GM18517 (cell line): ENCODE measurements around the gene AIG1.

Source experiments
- ATAC-seq: cut with Tn5 transposase; IDR thresholded peaks from one replicate; pipeline ENCODE4 v1.9.1; 2021; ENCODE audit warnings: mild to moderate bottlenecking, moderate library complexity; ENCODE audit not compliant: unreplicated experiment

Gene AIG1

DNA sequence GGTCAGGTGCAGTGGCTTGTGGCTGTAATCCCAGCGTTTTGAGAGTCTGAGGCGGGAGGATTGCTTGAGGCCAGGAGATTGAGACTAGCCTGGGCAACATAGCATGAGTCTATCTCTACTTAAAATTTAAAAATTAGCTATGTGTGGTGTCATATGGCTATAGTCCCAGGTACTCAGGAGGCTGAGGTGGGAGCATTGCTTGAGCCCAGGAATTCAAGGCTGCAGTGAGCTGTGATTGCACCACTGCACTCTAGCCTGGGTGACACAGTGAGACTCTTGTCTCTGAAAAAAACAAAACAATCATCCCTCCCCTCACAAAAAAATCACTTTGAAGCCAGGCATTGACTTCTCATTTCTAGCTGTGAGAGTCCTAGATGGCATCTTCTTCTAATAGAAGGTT, 32.1 kb downstream of the AIG1 start:
- ATAC-seq: no peak

DNA sequence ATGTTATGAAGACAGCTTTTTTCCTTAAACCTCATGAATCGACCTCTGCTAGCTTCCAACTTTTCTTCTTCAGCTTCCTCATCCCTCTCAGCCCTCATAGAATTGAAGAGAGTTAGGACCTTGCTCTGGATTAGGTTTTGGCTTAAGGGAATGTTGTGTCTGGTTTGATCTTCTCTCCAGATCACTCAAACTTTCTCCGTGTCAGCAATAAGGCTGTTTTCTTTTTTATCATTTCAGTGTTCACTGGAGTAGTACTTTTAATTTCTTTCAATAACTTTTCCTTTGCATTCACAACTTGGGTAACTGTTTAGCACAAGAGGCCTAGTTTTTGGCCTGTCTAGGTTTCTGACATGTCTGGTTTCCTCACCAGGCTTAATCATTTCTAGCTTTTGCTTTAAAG, 32.6 kb downstream of the AIG1 start:
- no peak for ATAC-seq

DNA sequence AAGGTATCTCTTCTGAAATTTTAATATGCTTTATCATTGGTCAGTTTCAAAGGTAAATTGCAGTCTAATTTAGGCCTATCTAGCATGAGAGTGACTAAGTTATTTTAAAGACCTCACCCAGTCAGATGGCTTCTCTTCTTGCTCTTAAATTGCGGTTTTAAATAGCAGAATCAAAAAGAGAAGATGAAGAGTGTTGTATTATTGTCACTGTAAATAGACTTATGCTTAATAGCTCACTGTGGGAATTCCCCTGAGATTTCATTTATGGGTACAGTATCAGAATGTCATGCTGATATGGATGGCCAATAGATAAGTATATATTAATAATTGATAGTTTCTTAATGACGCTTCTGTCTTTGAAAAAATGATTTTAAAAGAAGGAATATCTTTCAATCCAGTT, 35.7 kb downstream of the AIG1 start:
- no peak for ATAC-seq

DNA sequence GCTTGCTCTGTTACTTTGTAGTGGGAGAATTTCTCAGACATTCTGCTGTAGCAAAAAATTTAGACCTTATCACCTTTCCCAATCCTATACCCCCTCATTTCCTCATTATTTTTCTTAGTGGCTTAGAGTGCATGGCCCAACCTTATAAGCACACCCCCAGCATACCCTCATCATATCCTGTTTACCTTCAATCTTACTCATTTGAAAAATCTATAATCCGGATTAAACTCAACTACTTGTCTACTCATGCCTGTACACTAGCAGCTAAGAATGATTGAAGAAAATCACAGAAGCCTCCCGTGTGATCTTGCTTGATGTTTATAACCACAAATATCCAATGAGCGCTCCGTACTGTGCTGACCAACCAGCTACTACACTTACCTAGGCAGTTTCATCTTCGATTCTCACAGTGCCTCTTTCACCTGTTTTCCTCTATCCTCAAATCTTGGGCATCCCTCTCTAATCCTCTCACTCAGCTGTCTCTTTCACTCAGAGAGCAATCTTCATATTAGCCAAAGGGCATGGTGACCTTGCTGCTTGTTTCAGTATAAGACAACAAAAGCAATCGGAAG, 36.6 kb downstream of the AIG1 start:
- ATAC-seq: no peak

DNA sequence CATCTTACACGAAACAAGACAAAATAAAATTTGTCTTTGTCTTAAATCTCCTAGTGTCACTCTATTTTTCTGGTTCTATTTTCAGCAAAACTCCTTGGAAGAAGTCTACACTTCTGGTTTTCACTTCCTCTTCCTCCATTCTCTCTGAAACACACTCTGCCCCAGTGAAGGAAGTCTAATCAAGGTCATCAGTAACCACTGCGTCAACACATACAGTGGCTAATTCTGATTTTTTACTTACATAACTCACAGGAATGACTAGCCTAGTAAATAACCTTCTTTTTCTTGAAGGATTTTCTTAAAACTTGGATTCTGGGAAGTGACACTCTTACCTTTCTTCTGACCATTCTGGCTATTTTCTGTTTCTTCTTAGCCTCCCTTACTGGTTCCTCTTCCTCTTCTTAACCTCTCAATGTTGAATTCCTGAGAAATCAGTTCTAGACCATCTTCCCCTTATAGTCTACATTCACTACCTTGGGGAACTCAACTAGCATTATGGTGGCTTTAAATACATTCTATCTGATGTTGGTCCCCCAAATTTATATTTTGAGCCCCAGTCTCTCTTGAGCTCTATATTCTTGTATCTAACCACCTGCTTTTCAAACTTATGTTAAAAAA, 37.5 kb downstream of the AIG1 start:
- peak; percentile 92 for ATAC-seq

DNA sequence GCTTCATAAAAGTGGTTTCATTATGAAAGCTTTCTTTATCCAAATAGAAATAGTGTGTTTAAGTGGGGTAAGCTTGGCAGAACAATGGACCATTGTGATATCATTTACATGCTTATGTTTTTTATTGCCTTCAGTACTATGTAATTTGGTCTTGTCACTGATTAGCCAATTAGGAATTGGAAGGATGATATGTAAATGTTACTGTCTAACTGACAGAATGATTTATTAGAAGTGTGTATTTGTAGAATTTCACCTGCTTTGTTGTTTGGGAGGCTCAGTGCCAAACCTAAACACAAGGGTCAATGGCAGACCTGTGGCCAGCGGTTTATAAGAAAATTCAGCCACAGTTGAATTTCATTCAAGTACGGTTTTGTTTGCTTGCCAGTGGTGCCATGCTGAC, 39.0 kb downstream of the AIG1 start:
- ATAC-seq: no peak

DNA sequence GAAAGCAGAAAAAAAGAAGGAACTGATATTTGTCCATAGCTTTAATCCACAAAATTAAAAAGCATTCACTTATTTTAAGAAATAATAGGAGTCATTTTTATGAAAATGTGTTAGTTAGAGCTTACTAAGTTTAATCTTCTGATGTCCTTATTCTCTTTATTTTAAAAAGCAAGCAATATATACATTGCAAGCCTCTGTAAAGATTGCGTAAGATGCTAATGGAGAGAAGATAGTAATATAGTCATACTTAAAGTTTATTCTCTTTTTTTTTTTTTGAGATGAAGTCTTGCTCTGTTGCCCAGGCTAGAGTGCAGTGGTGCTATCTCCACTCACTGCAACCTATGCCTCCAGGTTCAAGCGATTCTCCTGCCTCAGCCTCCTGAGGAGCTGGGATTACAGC, 39.7 kb downstream of the AIG1 start:
- ATAC-seq: no peak

DNA sequence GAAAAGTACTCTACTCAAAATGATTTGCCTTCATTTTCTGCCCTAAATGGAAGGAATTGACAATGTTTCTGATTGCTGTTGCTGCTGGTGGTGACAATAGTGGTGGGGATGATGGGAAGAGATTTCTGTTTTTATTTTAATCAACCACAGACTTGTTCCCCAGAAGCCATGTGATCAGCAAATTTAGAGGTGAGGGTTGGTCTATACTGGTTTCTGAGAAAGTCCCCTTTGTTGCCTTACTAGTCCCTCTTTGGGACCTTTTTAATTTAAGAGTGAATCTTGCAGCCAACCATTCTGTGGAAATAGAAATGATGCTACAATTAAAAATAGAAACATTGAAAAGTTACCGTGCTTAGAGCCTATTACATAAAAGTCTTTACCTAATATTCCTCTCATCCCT, 43.2 kb downstream of the AIG1 start:
- ATAC-seq: no peak

DNA sequence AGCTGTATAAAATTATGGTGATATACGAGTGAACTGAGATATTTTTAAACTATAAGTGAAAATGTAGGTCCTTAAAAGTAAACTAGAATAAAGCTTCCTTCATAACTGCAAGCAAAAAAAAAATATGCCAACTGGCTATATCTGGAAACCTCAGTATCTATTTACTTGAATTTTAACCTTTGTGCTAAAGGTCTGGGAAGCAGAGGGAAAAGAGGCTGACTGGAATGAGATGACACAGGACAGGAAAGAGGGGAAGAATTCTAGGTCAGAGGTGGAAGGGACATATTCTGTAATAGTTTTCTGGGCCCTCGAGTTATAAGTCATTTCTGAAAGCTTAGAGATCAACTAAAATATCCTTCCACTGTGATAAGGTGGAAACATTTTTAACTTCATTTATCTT, 46.8 kb downstream of the AIG1 start:
- ATAC-seq: no peak

DNA sequence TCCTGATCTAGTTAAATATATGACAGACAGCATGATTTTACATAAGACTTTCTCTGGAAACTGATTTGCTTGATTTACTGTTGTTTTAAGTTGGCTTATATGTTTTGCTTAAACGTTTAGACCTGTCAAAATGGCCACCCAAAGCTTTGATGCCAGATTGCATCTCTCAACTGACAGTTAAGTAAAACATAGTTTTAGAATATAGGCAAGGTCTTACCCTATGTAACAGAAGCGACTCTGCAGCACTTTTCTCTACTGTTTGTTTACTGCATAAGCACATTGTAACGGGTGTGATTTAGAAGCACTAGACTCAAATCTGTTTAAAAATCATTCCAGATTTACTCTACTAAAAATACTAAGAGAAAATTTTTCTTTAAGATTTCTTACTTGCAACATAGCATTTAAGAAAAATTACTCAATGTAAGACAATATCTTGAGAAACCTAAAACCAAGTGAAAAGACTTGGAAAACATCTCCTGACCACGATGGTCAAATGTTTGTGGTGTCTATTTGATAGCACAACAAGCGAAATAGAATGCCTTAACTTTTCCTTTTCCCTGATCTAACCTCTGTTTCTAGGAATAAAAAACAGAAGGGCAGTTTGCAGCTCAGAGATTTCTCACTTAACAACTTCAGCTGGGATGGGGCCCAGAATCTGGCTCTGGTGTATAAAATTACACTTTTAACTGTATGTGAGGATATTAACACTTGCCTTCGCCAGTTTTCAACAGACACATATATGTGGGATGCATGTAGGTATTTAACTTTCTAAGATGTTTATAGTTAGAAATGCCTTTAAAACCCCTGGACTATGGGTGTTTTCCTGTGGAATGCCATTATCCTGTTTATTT, 47.4 kb downstream of the AIG1 start:
- ATAC-seq: no peak

DNA sequence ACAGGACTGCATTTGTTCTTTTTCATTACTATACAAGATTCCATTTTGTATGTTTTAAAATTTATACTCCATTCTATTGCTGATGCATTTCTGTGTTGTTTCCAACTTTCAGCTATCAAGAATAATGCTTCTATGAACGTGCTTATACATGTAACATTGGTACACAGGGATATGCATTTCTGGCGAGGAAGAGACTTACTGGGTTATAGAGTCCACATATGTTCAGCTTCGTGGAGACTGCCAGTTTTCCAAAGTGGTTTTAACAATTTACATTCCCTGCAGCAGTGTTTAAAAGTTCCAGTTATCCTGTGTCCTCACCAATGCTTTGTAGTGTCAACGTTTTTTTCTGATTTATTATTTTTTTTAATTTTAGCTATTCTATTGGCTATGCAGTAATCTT, 48.5 kb downstream of the AIG1 start:
- ATAC-seq: no peak

DNA sequence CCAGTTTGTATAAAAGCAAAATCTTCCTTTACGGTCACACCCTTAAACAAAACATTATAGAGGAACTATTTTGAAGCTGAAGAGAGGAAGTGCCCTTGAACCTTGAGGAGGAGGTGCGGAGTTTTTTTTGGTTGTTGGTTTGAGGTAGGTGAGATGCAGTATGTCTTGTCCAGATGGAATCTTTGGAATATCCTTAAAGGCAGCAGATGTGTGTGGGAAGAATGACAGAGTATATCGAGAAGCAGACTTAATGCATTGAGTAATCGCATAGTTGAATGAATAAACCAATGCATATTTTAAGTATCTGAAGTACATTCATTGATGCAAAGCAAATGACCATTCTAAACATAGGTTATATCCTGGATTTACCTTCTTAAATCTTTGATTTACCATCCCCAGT, 49.9 kb downstream of the AIG1 start:
- no peak for ATAC-seq

DNA sequence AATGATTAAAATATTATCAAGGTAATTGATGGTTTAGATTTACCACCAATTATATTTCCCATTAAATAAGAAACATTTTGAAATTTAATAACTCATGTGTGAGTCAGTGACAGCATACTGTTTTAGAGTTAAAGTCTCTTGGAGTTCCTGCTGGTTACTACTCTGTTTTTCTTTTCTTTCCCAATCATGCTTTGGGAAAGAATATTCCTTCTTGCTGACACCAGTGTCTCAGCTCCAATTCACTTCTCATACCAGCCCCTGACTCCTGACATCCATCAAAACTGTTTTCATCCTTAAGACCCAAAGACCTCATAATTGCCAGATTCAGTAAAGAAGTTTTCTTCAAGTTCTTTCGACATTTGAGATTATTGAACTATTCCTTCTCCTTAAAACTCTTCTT, 50.3 kb downstream of the AIG1 start:
- no peak for ATAC-seq

DNA sequence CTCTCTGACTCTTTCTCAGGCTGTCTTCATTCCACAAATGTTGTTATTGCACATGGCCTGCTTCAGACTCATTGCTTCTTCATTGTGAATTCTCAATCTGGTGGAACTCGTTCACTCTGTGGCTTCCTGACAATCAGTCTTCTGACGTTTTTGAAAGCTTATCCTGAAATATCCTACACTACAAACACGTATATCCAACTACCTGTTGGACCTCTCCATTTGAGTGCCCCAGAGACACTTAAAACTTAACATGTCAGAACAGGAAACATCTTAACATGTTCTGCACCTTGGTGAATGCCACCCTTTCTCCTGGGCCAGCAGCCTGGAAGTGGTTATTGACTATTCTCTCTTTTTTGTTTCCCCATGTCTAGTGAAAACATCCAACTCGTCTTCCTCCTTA, 50.8 kb downstream of the AIG1 start:
- no peak for ATAC-seq

DNA sequence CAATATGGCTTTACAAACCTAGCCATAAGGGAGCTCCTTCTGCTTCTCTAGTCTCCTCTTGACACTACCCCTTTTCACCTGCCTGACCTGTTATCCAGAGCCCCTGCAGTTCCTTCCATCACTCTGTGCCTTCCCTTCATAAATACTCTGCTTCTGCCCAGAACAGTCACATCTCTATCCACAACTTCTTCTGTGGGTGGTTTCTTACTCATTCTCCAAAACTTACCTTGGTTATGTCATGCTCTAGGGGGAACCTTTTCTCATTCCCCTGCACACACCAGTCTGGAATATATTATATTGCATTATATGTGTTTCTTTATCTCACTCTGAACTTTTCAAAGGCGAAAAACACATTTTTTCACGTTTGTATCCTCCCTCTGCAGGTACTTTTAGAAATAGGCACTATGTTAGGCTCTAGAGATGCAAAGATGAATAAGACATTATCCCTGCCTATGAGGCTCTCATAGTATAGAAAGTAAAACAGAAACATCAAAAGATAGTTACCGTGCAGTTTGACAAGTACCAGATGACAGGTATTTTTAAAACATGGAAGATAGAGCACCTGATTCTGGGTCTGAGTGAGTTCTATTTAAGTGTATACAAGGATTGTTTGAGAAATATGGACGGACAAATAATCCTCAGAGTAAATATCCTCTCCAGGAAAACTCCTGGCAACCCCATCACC, 51.5 kb downstream of the AIG1 start:
- ATAC-seq: peak; percentile 63

DNA sequence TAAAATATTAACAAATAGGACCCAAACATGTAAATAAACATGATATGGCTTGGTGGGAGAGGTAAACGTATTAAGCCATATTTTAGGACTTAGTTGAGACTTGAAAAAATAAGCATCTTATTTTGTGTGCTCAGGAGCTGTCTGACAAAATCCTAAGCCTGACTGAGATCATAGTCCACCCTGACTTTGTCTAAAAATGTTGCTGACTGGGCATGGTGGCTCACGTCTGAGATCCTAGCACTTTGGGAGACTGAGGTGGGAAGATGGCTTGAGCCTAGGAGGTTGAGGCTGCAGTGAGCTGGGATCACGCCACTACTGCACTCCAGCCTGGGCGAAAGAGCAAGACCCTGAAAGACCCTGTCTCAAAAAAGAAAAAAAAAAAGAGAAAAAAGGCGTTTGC, 52.1 kb downstream of the AIG1 start:
- no peak for ATAC-seq

DNA sequence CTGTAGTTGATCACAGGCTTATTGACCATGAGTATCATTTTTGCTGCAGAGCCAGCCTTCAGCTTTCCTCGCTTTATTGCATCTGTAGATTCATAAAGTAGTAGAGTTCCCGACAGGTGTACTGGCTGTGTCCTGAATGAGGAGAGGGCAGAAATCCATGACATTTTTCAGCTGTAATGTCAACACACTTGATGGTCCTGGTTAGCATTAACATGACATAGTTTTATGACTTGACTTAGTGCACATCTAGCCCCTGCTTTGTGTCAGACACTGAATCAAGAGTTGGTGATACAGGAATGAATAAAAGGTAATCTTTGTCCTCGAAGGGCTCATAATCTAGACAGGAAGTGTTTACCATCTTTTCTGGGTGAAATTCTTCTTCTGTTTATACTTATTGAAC, 55.0 kb downstream of the AIG1 start:
- no peak for ATAC-seq

DNA sequence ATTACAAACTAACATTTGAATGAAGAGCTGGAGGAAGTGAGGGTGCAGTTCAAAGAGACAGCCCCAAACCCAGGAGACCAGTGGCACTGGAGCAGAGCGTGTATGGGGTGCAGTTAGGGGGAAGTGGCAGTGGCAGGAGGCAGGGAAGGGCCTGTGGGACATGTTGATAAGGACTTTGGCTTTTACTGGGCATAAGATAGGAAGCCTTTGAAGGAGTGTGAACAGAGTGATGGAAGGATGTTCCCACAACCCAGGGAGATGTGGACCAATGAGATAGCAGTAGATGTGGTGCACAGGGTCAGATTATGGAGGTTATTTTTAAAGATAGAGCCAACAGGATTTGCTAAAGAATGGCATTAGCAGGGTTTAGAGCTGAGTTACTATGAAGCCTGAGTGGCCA, 56.4 kb downstream of the AIG1 start:
- no peak for ATAC-seq

DNA sequence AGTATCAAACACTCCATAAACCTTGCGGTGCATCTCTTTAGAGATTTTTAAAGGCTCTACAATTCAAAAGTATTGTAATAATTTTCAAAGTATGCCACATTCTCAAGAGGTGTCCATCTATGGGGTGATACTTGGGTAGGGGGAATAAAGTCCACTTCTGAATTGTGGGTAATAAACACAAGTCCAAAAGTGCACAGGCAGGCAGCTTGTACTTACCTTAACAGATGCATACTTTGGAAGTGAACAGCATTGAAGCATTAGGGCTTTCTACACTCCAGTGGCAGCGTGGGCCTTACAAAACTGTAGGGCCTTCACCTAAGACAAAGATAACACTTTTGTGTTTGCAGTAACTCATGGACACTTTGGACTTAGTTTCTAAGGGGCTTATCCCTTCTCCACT, 58.6 kb downstream of the AIG1 start:
- no peak for ATAC-seq

DNA sequence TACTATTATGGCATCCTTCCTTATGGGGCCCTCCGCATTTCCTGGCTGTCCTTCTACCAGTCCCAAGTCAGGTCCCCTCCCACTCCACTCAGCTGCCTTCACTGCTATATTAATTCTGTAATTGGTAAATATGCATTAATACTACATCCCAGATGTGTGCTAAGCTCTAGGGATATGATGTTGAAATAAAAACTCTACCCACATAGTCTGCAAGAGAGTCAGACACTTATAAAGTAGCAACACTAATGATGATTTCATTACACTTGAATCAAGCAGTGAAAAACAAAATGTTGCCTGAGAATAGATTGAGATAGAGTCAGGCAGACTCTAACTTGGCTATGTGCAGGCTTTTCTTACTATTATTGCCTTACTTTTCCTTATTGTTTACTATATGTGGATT, 62.4 kb downstream of the AIG1 start:
- no peak for ATAC-seq

DNA sequence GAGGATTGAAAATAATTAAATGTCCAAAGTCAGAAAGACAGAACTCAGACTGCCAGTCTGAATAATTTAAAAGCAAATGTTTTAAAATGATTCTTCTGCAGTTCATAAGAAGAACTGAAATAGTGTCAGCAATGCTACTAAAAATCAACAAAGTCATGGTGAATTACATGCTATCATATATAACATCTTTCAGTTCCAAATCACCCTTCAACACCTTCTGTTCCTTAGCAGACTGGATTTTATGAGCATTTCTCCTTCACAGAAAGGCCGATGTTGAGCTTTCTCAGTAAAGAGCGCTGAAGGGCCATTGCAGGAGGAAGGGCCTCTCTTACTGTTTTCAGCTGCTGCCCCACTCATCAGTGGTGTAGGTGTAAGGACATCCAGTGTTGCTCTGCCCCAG, 63.3 kb downstream of the AIG1 start:
- ATAC-seq: no peak

DNA sequence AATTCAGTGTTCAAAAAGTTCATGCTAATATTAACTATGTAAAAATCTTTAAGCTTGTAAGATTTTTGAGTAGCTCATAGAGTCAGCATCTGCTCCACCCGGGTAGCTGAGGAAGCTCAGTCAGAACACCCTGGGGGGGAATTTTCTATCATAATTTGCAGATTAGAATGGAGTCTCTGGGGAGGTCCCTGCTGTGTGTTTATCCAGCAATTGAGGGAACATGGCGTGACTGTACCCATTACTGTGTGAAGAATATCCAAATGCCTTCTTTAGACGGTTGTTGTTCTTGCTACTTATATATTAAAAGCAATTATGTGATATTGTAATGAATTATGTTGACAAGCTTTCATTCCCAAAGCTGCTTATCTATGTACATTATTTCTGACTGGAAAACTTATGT, 64.8 kb downstream of the AIG1 start:
- ATAC-seq: no peak
